Nephron (organoid): Measurements from ENCODE around the gene PPP1CB.
"Not testable (repeated sequence)": the region's sequence is repeated elsewhere in the genome, so short reads cannot be mapped to it uniquely, and the experiment has no call there.

Experiments used
- H3K27ac Mint-ChIP-seq, 3 experiments: 2 replicates each; pipeline ENCODE4 v1.8.0; 2020; ENCODE audit warnings: mixed read lengths in 3 of 3, mild to moderate bottlenecking in 2 of 3, moderate library complexity in 1 of 3
- H3K27me3 Mint-ChIP-seq: 2 replicates; pipeline ENCODE4 v1.8.0; 2021; ENCODE audit warnings: low read depth, mild to moderate bottlenecking, moderate library complexity, mixed read lengths
- H3K36me3 Mint-ChIP-seq: 2 replicates; pipeline ENCODE4 v1.8.0; 2020; ENCODE audit warnings: low read depth, mixed read lengths
- H3K4me1 Mint-ChIP-seq: 2 replicates; pipeline ENCODE4 v1.8.0; 2020; ENCODE audit warnings: mixed read lengths
- H3K4me3 Mint-ChIP-seq, 3 experiments: 2 replicates each; pipeline ENCODE4 v1.8.0; 2020; ENCODE audit warnings: mild to moderate bottlenecking in 3 of 3, mixed read lengths in 3 of 3, moderate library complexity in 2 of 3
- H3K9me3 Mint-ChIP-seq: 2 replicates; pipeline ENCODE4 v1.8.0; 2020; ENCODE audit warnings: mixed read lengths
- TF ChIP-seq, protein P1 (sequence below), 3 experiments: fragments of 200-600 bp; sonication (generic); IDR thresholded peaks; one replicate each; pipeline ENCODE4 v1.5.0; 2021; ENCODE audit warnings: antibody characterized with exemption in 3 of 3; ENCODE audit not compliant: unreplicated experiment in 3 of 3

The PPP1CB gene

DNA sequence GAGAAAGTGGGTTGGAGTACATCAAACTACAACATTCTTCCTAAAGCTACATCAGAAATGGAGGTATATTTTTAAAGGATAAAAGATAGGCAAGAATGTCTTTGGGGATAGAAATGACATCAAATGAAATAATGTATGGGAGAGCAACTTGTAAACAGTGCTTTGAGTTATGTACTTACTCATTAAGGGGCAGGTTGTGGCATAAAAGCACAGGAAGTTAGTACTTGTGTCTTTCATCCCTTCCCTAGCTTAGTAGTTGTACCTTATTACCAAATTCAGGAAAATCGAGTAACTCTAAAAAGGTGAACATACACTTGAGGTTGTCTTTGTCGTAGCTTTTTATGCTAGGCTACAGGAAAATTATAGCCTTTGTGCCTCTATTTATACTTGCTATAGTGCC is 28.9 kb downstream of the PPP1CB start:
- no peaks in the 10 kb centered on the region for H3K27me3 Mint-ChIP-seq
- TF ChIP-seq, protein P1, sequence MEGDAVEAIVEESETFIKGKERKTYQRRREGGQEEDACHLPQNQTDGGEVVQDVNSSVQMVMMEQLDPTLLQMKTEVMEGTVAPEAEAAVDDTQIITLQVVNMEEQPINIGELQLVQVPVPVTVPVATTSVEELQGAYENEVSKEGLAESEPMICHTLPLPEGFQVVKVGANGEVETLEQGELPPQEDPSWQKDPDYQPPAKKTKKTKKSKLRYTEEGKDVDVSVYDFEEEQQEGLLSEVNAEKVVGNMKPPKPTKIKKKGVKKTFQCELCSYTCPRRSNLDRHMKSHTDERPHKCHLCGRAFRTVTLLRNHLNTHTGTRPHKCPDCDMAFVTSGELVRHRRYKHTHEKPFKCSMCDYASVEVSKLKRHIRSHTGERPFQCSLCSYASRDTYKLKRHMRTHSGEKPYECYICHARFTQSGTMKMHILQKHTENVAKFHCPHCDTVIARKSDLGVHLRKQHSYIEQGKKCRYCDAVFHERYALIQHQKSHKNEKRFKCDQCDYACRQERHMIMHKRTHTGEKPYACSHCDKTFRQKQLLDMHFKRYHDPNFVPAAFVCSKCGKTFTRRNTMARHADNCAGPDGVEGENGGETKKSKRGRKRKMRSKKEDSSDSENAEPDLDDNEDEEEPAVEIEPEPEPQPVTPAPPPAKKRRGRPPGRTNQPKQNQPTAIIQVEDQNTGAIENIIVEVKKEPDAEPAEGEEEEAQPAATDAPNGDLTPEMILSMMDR (IDR thresholded peaks at IDR 0.05; ENCODE audit: unreplicated experiment in 3 of 3), result no peak
- H3K4me1 Mint-ChIP-seq, result peaks cover 10% of the 10 kb centered on the region
- no peak overlapping the region for H3K27ac Mint-ChIP-seq
- no peaks in the 10 kb centered on the region for H3K9me3 Mint-ChIP-seq
- H3K4me3 Mint-ChIP-seq, result no peak overlapping the region
- peaks cover 68% of the 10 kb centered on the region for H3K36me3 Mint-ChIP-seq

DNA sequence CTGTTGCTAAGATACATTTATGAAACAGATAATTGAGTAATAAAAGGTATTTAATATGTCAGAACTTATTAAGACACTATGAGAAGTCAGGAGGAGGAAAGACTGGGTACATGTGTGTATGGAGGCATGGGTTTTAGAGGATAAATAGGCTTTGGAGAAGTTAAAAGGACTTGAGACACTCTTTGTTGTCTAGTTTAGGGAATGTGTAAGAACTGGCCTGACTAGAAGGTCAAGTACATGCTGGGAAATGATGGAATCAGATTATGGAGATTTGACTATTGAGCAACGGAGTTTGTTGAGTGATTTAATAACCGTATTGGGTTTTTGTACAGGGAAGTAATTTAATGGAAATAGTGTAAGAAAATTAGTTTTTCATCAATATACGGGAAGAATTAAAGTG is 30.8 kb downstream of the PPP1CB start:
- no peak overlapping the region for H3K27ac Mint-ChIP-seq
- TF ChIP-seq, protein P1 (IDR thresholded peaks at IDR 0.05; ENCODE audit: unreplicated experiment in 3 of 3), result no peak
- no peaks in the 10 kb centered on the region for H3K9me3 Mint-ChIP-seq
- no peak overlapping the region for H3K4me3 Mint-ChIP-seq
- peaks cover 65% of the 10 kb centered on the region for H3K36me3 Mint-ChIP-seq
- H3K4me1 Mint-ChIP-seq, result no peaks in the 10 kb centered on the region
- H3K27me3 Mint-ChIP-seq, result no peaks in the 10 kb centered on the region

DNA sequence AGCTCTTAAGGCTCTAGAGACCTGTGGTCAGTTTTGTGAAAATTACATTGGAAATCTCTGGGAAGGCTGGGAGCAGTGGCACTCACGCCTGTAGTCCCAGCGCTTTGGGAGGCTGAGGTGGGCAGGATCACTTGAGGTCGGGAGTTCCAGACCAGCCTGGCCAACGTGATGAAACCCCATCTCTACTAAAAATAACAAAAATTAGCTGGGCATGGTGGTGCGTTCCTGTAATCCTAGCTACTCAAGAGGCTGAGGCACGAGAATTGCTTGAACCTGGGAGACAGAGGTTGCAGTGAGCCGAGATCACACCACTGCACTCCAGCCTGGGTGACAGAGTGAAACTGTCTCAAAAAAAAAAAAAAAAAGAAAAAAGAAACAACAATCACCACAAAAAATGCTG is 32.9 kb downstream of the PPP1CB start:
- not testable (repeated sequence) for H3K27me3 Mint-ChIP-seq, H3K27ac Mint-ChIP-seq, H3K9me3 Mint-ChIP-seq, H3K4me3 Mint-ChIP-seq, H3K4me1 Mint-ChIP-seq
- H3K36me3 Mint-ChIP-seq, result peaks cover 68% of the 10 kb centered on the region

DNA sequence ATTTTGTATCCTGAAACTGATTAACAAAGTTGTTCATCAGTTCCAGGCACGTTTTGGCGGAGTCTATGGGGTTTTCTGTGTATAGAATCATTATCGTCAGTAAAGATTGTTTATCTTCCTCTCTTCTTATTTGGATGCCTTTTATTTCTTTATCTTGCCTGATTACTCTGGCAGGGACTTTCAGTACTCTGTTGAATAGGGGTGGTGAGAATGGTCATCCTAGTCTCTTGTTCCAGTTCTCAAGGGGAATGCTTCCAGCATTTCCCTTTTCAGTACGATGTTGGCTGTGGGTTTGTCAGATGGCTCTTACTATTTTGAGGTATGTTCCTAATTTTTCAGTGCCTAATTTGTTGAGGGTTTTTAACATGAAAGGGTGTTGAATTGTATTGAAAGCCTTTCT is 45.0 kb downstream of the PPP1CB start:
- Mint-ChIP-seq H3K27me3 (no peaks in the 10 kb centered on the region), H3K36me3 (peaks cover 93% of the 10 kb centered on the region), H3K4me1 (no peaks in the 10 kb centered on the region), H3K27ac (no peak overlapping the region), H3K4me3 (no peak overlapping the region), H3K9me3 (peaks cover 37% of the 10 kb centered on the region)
- TF ChIP-seq, protein P1 (IDR thresholded peaks at IDR 0.05; ENCODE audit: unreplicated experiment in 3 of 3), result no peak

DNA sequence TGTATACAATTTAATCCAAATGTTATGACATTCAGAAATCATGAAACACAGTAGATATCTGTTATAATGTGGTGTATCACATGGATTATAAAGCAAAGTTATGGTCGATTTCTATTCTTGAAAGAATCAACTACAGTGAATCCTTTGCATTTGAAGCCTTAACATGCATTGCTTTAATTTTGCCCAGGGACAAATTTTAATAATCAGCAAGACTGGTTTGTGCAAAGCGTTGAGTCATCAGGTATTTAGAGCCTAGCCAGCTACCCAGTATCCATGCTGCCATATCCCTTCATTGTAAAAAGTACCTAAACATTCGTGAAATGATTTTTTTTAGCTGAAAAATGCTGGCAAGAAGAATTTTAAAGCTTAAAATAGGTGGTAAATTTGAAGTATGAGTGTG is 50.1 kb downstream of the PPP1CB start:
- peaks cover 11% of the 10 kb centered on the region for H3K9me3 Mint-ChIP-seq
- TF ChIP-seq, protein P1 (IDR thresholded peaks at IDR 0.05; ENCODE audit: unreplicated experiment in 3 of 3), result no peak
- H3K36me3 Mint-ChIP-seq, result peaks cover 74% of the 10 kb centered on the region
- H3K27ac Mint-ChIP-seq, result no peak overlapping the region
- H3K4me1 Mint-ChIP-seq, result no peaks in the 10 kb centered on the region
- no peak overlapping the region for H3K4me3 Mint-ChIP-seq
- H3K27me3 Mint-ChIP-seq, result no peaks in the 10 kb centered on the region

DNA sequence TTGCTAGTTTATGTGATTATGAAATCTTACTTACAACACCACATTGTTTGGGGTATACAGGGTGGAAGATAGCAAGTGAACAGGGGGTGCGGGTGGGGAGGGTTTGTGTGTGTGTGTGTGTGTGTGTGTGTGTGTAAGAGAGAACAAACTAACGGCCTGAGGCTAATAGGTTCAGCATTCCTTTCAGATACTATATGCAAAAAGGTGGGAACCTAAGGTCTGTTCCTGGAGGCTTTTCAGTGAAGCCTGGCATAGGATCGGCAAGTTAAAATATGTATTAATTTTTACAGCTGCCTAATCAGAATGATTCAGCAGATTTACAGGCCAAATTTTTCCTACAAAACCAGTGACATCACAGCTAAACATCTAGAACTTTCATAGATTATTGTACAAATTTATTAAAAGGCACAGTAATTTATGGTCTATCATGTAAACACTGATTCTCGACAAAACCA is 51.4 kb downstream of the PPP1CB start:
- TF ChIP-seq, protein P1 (IDR thresholded peaks at IDR 0.05; ENCODE audit: unreplicated experiment in 3 of 3), result no peak
- Mint-ChIP-seq H3K36me3 (peaks cover 66% of the 10 kb centered on the region), H3K4me1 (no peaks in the 10 kb centered on the region), H3K27ac (peak overlapping the region in 1 of 3 experiments; percentile 16), H3K4me3 (no peak overlapping the region), H3K9me3 (no peaks in the 10 kb centered on the region), H3K27me3 (no peaks in the 10 kb centered on the region)
